ENCODE data around the gene LCLAT1.

DNA sequence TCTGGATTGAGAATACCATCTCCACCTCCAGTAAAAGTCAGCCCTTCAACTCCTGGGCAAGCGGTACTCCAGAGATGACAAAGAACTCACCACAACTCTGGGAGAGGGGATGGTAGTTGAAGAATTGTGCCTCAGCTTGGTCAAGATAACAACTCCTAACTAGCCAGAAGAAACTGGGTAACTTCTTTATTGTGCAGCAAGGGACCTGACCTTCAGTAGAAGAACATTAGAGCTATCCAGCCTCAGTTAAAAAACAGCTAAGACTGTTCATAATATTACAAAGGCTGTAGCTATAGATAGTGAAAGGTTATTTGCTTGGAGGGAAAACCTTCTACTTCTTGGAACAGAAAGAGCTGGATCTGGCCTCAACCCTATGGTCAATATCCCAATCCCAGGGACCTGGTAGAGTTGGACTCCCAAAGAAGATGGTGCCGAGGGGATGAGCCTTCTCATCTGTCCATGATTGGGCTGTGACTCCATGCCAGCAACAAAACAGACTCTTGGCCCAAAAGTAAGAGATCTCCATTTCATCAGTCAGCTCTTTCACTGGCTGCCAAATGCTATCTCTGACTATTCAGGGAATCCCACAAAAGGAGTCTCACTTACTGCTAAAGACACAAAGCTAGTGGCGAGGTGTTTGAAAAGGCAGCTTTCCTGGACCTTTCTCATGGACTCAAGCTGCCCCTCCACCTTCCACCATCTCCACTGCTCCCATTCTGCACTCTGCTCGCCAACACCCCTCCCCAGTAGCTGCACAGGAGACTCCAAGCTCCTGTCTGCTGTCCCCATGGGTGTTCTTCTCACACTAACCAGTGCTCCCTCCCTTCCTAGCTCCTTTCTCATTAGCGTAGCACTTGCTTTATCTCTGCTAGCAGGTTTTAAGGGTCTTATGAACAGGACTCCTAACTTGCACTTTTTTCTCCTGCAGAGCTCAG is 214.4 kb downstream of the LCLAT1 start:
- TF ChIP-seq, protein P1, sequence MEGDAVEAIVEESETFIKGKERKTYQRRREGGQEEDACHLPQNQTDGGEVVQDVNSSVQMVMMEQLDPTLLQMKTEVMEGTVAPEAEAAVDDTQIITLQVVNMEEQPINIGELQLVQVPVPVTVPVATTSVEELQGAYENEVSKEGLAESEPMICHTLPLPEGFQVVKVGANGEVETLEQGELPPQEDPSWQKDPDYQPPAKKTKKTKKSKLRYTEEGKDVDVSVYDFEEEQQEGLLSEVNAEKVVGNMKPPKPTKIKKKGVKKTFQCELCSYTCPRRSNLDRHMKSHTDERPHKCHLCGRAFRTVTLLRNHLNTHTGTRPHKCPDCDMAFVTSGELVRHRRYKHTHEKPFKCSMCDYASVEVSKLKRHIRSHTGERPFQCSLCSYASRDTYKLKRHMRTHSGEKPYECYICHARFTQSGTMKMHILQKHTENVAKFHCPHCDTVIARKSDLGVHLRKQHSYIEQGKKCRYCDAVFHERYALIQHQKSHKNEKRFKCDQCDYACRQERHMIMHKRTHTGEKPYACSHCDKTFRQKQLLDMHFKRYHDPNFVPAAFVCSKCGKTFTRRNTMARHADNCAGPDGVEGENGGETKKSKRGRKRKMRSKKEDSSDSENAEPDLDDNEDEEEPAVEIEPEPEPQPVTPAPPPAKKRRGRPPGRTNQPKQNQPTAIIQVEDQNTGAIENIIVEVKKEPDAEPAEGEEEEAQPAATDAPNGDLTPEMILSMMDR (IDR thresholded peaks at IDR 0.05) = no peak
- TF ChIP-seq POLR2A (IDR thresholded peaks at IDR 0.05) = no peak

Data from upper lobe of left lung (tissue), 4 donors.